Astrocyte (in vitro differentiated cells and primary cell): ENCODE results near the gene TOMM40L. TPM values are rescaled to one million over a fixed set of nuclear protein-coding genes. Genes with fewer than 3 reads are reported as not detected.
A peak's percentile ranks its signal among the peaks of the same experiment; 100 is the strongest.

Experiments used
- DNase-seq: peaks from one replicate; pipeline ENCODE4 v3.0.0-alpha.2; 2010; ENCODE audit warnings: low read depth
- FAIRE-seq: peaks from 2 replicates; lab custom pipeline; 2011; peaks lifted over from hg19 to GRCh38; lab: Jason Lieb, UNC
- H2AFZ ChIP-seq: 2 replicates; pipeline ENCODE4 v1.6.0; 2012; ENCODE audit warnings: low read depth, low read length, inconsistent platforms
- H3K27ac ChIP-seq: 2 replicates; pipeline ENCODE4 v1.5.1; 2011; ENCODE audit warnings: low read depth, low read length, inconsistent platforms
- H3K27me3 ChIP-seq: 2 replicates; pipeline ENCODE4 v1.6.0; 2011; ENCODE audit warnings: low read length, inconsistent platforms; ENCODE audit not compliant: insufficient read depth
- H3K36me3 ChIP-seq: 2 replicates; pipeline ENCODE4 v1.5.1; 2011; ENCODE audit warnings: low read length, inconsistent platforms; ENCODE audit not compliant: insufficient read depth
- H3K4me1 ChIP-seq: 2 replicates; pipeline ENCODE4 v1.5.1; 2011; ENCODE audit warnings: low read length, inconsistent platforms; ENCODE audit not compliant: insufficient read depth
- H3K4me2 ChIP-seq: 2 replicates; pipeline ENCODE4 v1.6.0; 2012; ENCODE audit warnings: low read length, inconsistent platforms
- H3K4me3 ChIP-seq: 2 replicates; pipeline ENCODE4 v1.5.1; 2011; ENCODE audit warnings: low read depth, mild to moderate bottlenecking, low read length, inconsistent platforms; ENCODE audit not compliant: insufficient read depth
- H3K79me2 ChIP-seq: 2 replicates; pipeline ENCODE4 v1.6.0; 2012; ENCODE audit warnings: mild to moderate bottlenecking, low read length, inconsistent platforms; ENCODE audit not compliant: insufficient read depth
- H3K9ac ChIP-seq: 2 replicates; pipeline ENCODE4 v1.6.0; 2012; ENCODE audit warnings: mild to moderate bottlenecking, low read length, inconsistent platforms
- H3K9me3 ChIP-seq: 2 replicates; pipeline ENCODE4 v1.5.1; 2012; ENCODE audit warnings: low read depth, mild to moderate bottlenecking, low read length, inconsistent platforms; ENCODE audit not compliant: insufficient read depth
- H4K20me1 ChIP-seq: 2 replicates; pipeline ENCODE4 v1.6.0; 2012; ENCODE audit warnings: low read length, inconsistent platforms; ENCODE audit not compliant: insufficient read depth
- H3K27ac Mint-ChIP-seq: one replicate; pipeline ENCODE4 v1.8.0; 2021; ENCODE audit warnings: mild to moderate bottlenecking, mixed read lengths; ENCODE audit not compliant: unreplicated experiment
- H3K27me3 Mint-ChIP-seq: one replicate; pipeline ENCODE4 v1.8.0; 2021; ENCODE audit warnings: low read depth, mixed read lengths; ENCODE audit not compliant: unreplicated experiment
- H3K36me3 Mint-ChIP-seq: one replicate; pipeline ENCODE4 v1.8.0; 2021; ENCODE audit warnings: low read depth, mixed read lengths; ENCODE audit not compliant: unreplicated experiment
- H3K4me1 Mint-ChIP-seq: one replicate; pipeline ENCODE4 v1.8.0; 2021; ENCODE audit warnings: low read depth, mixed read lengths; ENCODE audit not compliant: unreplicated experiment
- H3K4me3 Mint-ChIP-seq: one replicate; pipeline ENCODE4 v1.8.0; 2021; ENCODE audit warnings: mild to moderate bottlenecking, moderate library complexity, mixed read lengths; ENCODE audit not compliant: unreplicated experiment
- H3K9me3 Mint-ChIP-seq: one replicate; pipeline ENCODE4 v1.8.0; 2021; ENCODE audit warnings: mild to moderate bottlenecking, mixed read lengths; ENCODE audit not compliant: unreplicated experiment
- EZH2 ChIP-seq: IDR thresholded peaks from 2 replicates; pipeline ENCODE4 v1.6.1; 2012; ENCODE audit warnings: mild to moderate bottlenecking, low read length, inconsistent platforms; ENCODE audit not compliant: insufficient read depth
- total RNA-seq: library from RNA; stranded (reverse); gene quantifications from 2 replicates; pipeline ENCODE4 v1.2.1, GENCODE V29; 2021
- TF ChIP-seq, protein P1 (sequence below): IDR thresholded peaks from 2 replicates; pipeline ENCODE4 v1.5.1; 2011; ENCODE audit warnings: low read depth, mild to moderate bottlenecking, inconsistent platforms, low read length, moderate library complexity; ENCODE audit not compliant: insufficient read depth

The TOMM40L gene
- total RNA-seq, 1 donor from 2014 or later: 12.0 TPM

DNA sequence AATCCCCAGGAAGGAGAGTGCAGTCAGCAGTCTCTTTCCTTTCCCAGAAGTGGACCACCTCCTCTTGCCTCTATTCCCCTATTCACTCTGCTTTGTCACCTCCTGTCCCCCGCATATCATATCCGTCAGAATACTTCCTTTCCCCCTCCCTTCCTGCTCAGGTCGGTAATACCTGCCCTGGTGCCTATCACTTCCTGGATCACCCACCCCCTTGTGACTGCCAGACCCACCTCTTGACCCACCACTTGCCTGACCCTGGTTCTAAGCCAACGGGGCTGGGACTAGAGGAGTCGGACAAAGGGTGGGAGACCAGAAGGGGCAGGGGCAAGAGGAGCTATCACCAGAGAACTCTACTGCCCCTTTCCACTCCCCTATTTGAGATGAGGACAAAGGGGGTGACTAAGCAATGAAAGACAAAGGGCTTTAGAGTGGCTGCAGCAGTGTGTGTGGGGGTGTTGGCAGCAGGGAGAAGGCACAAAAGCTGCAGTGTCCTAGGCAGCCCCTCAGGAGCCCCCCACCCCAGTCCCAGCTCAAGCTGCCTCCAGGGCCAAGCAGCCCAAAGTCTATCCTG, 25.4 kb upstream of the TOMM40L start:
- no peak overlapping the region for H3K9ac ChIP-seq
- H3K27me3 ChIP-seq: no peaks in the 10 kb centered on the region
- no peaks in the 10 kb centered on the region for H3K27me3 Mint-ChIP-seq
- peak overlapping the region; percentile 75 for H2AFZ ChIP-seq
- DNase-seq (no peak), FAIRE-seq (no peak)
- H3K36me3 Mint-ChIP-seq: no peaks in the 10 kb centered on the region
- H3K4me1 Mint-ChIP-seq: peaks cover 30% of the 10 kb centered on the region
- H3K27ac ChIP-seq: peak overlapping the region; percentile 90
- H3K36me3 ChIP-seq: peaks cover 11% of the 10 kb centered on the region
- peaks cover 28% of the 10 kb centered on the region for H3K79me2 ChIP-seq
- no peaks in the 10 kb centered on the region for H3K9me3 Mint-ChIP-seq
- peak overlapping the region; percentile 81 for H3K27ac Mint-ChIP-seq
- H4K20me1 ChIP-seq: no peaks in the 10 kb centered on the region
- TF ChIP-seq, protein P1, sequence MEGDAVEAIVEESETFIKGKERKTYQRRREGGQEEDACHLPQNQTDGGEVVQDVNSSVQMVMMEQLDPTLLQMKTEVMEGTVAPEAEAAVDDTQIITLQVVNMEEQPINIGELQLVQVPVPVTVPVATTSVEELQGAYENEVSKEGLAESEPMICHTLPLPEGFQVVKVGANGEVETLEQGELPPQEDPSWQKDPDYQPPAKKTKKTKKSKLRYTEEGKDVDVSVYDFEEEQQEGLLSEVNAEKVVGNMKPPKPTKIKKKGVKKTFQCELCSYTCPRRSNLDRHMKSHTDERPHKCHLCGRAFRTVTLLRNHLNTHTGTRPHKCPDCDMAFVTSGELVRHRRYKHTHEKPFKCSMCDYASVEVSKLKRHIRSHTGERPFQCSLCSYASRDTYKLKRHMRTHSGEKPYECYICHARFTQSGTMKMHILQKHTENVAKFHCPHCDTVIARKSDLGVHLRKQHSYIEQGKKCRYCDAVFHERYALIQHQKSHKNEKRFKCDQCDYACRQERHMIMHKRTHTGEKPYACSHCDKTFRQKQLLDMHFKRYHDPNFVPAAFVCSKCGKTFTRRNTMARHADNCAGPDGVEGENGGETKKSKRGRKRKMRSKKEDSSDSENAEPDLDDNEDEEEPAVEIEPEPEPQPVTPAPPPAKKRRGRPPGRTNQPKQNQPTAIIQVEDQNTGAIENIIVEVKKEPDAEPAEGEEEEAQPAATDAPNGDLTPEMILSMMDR: no peak
- no peak for TF ChIP-seq EZH2
- peaks cover 36% of the 10 kb centered on the region for H3K4me1 ChIP-seq
- H3K4me3 ChIP-seq: no peak overlapping the region
- no peak overlapping the region for H3K4me3 Mint-ChIP-seq
- no peak overlapping the region for H3K4me2 ChIP-seq
- H3K9me3 ChIP-seq: no peaks in the 10 kb centered on the region

DNA sequence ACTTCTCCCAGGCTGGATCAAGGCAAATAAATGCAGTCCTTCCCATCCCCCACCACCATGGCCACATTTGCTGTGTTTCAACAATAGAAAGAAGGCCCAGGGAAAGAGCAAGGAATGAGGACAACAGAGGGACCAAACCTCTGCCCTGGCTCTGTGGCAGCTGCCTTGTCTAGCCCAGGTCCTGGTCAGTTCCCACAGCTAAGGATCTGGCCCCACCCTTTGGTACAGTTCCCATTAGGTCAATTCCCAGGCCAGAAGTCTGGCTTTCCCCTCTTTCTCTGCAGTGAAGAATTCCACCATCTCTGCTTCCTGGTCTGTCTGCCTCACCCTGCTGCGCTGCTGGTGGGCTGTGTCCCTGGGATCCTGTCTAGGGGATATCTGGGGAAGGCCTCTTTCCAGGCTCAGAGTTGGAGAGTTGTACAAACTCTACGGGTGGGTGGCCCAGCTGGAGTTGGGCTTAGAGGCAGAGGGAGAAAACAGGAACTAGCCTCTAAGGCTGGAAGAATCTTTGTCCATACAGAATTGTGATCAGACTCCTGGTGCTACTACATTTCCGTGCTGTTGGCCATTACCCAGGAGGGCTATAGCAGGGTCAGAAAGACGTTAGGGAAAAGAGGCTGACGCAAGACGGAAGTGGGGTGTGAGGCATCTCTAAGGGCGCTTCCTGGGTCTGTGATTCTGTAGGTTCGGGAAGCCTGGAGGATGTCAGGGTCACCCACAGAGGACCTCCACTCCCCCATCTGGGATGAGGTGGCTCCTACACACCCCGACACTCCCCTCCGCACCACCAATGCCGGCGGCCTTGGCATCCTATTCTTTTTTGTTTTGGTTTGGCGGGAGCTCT, 24.6 kb upstream of the TOMM40L start:
- peak overlapping the region; percentile 75 for H2AFZ ChIP-seq
- TF ChIP-seq, protein P1: no peak
- no peak for TF ChIP-seq EZH2
- H3K4me3 Mint-ChIP-seq: peak overlapping the region; percentile 94

More for the DNA sequence above, 24.6 kb upstream of the TOMM40L start:
- peaks cover 31% of the 10 kb centered on the region for H3K79me2 ChIP-seq
- FAIRE-seq (no peak), DNase-seq (no peak)
- Mint-ChIP-seq H3K9me3 (no peaks in the 10 kb centered on the region), H3K36me3 (no peaks in the 10 kb centered on the region), H3K27ac (peak overlapping the region; percentile 95), H3K4me1 (peaks cover 30% of the 10 kb centered on the region), H3K27me3 (no peaks in the 10 kb centered on the region)
- peaks cover 36% of the 10 kb centered on the region for H3K4me1 ChIP-seq
- peak overlapping the region; percentile 90 for H3K27ac ChIP-seq
- H3K4me2 ChIP-seq: peak overlapping the region; percentile 87
- H3K36me3 ChIP-seq: peaks cover 11% of the 10 kb centered on the region
- H3K9ac ChIP-seq: peak overlapping the region; percentile 92
- H3K9me3 ChIP-seq: no peaks in the 10 kb centered on the region
- peak overlapping the region; percentile 94 for H3K4me3 ChIP-seq
- H3K27me3 ChIP-seq: no peaks in the 10 kb centered on the region
- H4K20me1 ChIP-seq: peaks cover 2% of the 10 kb centered on the region
